ENCODE measurements around the gene CCL21.

Gene CCL21

GRCh38 chr9:34723141-34723540 is 13.2 kb upstream of the CCL21 start:
- TF ChIP-seq EP300 (IDR thresholded peaks at IDR 0.05; ENCODE audit: borderline replicate concordance) (no peak), TEAD4 (IDR thresholded peaks at IDR 0.05) (no peak), CEBPB (IDR thresholded peaks at IDR 0.05) (no peak), MAX (IDR thresholded peaks at IDR 0.05) (no peak), FOXM1 (IDR thresholded peaks at IDR 0.05; ENCODE audit: borderline replicate concordance, low read depth) (no peak), USF1 (IDR thresholded peaks at IDR 0.05) (no peak), RAD21 (IDR thresholded peaks at IDR 0.05; ENCODE audit: low read depth) (no peak), NFIC (IDR thresholded peaks at IDR 0.05) (no peak), REST (IDR thresholded peaks at IDR 0.05; ENCODE audit: low read depth) (no peak), TAF1 (IDR thresholded peaks at IDR 0.05; ENCODE audit: low read depth) (no peak), CREB1 (IDR thresholded peaks at IDR 0.05; ENCODE audit: low read depth) (no peak), EGR1 (IDR thresholded peaks at IDR 0.05) (no peak)

- no peak for TF ChIP-seq USF1 (IDR thresholded peaks at IDR 0.05)
- TF ChIP-seq CREB1 (IDR thresholded peaks at IDR 0.05; ENCODE audit: low read depth), result no peak
- no peak for TF ChIP-seq EP300 (IDR thresholded peaks at IDR 0.05; ENCODE audit: borderline replicate concordance)
- no peak for TF ChIP-seq YY1 (IDR thresholded peaks at IDR 0.05; ENCODE audit: low read depth)
- no peak for TF ChIP-seq REST (IDR thresholded peaks at IDR 0.05; ENCODE audit: low read depth)
- no peak for TF ChIP-seq TCF12 (IDR thresholded peaks at IDR 0.05; ENCODE audit: low read depth)
- no peak for TF ChIP-seq RAD21 (IDR thresholded peaks at IDR 0.05; ENCODE audit: low read depth)
- no peak for TF ChIP-seq TEAD4 (IDR thresholded peaks at IDR 0.05)
- TF ChIP-seq FOXM1 (IDR thresholded peaks at IDR 0.05; ENCODE audit: borderline replicate concordance, low read depth), result no peak
- no peak for TF ChIP-seq CEBPB (IDR thresholded peaks at IDR 0.05)
- no peak for TF ChIP-seq TAF1 (IDR thresholded peaks at IDR 0.05; ENCODE audit: low read depth)
- TF ChIP-seq ZBTB7A (IDR thresholded peaks at IDR 0.05; ENCODE audit: low read depth), result no peak
- no peak for TF ChIP-seq NFIC (IDR thresholded peaks at IDR 0.05)
- TF ChIP-seq EGR1 (IDR thresholded peaks at IDR 0.05), result no peak
- no peak for TF ChIP-seq MAX (IDR thresholded peaks at IDR 0.05)
Observed at GRCh38 chr9:34719021-34719768, 9.3 kb upstream of the CCL21 start.

GRCh38 chr9:34717996-34718614 is 8.2 kb upstream of the CCL21 start:
- TF ChIP-seq CREB1 (IDR thresholded peaks at IDR 0.05; ENCODE audit: low read depth), result no peak
- no peak for TF ChIP-seq TCF12 (IDR thresholded peaks at IDR 0.05; ENCODE audit: low read depth)
- TF ChIP-seq TEAD4 (IDR thresholded peaks at IDR 0.05), result no peak
- no peak for TF ChIP-seq YY1 (IDR thresholded peaks at IDR 0.05; ENCODE audit: low read depth)
- TF ChIP-seq FOXM1 (IDR thresholded peaks at IDR 0.05; ENCODE audit: borderline replicate concordance, low read depth), result no peak
- no peak for TF ChIP-seq REST (IDR thresholded peaks at IDR 0.05; ENCODE audit: low read depth)
- no peak for TF ChIP-seq EGR1 (IDR thresholded peaks at IDR 0.05)
- no peak for TF ChIP-seq TAF1 (IDR thresholded peaks at IDR 0.05; ENCODE audit: low read depth)
- TF ChIP-seq EP300 (IDR thresholded peaks at IDR 0.05; ENCODE audit: borderline replicate concordance), result no peak
- no peak for TF ChIP-seq MAX (IDR thresholded peaks at IDR 0.05)
- no peak for TF ChIP-seq NFIC (IDR thresholded peaks at IDR 0.05)
- no peak for TF ChIP-seq CEBPB (IDR thresholded peaks at IDR 0.05)
- no peak for TF ChIP-seq RAD21 (IDR thresholded peaks at IDR 0.05; ENCODE audit: low read depth)
- TF ChIP-seq ZBTB7A (IDR thresholded peaks at IDR 0.05; ENCODE audit: low read depth), result no peak
- TF ChIP-seq USF1 (IDR thresholded peaks at IDR 0.05), result no peak
